B cell (primary cell): Measurements from ENCODE around the gene LEMD2. TPM values are rescaled to one million over a fixed set of nuclear protein-coding genes. Genes with fewer than 3 reads are reported as not detected.
A peak's percentile ranks its signal among the peaks of the same experiment; 100 is the strongest.

ENCODE experiments used
- ATAC-seq: fragments of 200-7000 bp; cut with Tn5 transposase; one replicate; pipeline ENCODE4 v1.10.0; 2021; ENCODE audit warnings: low read depth, mild to moderate bottlenecking, moderate number of reproducible peaks, moderate library complexity
- CTCF ChIA-PET: fragments of 350-600 bp; sonication (Branson Sonifier 250); formaldehyde crosslinking; loops from one replicate; lab custom pipeline; 2021; ENCODE audit warnings: antibody characterized with exemption, inconsistent platforms; lab: Charles Lee
- POLR2A ChIA-PET: fragments of 350-600 bp; sonication (Branson Sonifier 250); formaldehyde crosslinking; loops from one replicate; lab custom pipeline; 2021; ENCODE audit warnings: antibody characterized with exemption; lab: Charles Lee
- DNase-seq: peaks from one replicate; pipeline ENCODE4 v3.0.0; 2013
- H2AFZ ChIP-seq: 2 replicates; pipeline ENCODE4 v1.6.1; 2012; ENCODE audit warnings: mild to moderate bottlenecking, low read depth, low read length; ENCODE audit not compliant: insufficient read depth, poor library complexity, severe bottlenecking
- H3K27ac ChIP-seq, 2 donors: 1 replicate in 1 of 2; 2 replicates in 1 of 2; pipeline ENCODE4 v1.5.1; 2012 to 2013; ENCODE audit warnings: low read length in 2 of 2, mild to moderate bottlenecking in 2 of 2, moderate library complexity in 1 of 2
- H3K27me3 ChIP-seq, 4 experiments: fragments of 200-600 bp in 1 of 4; sonication (generic) in 1 of 4; replicated peaks in 1 of 4; 1 replicate in 2 of 4; 2 replicates in 2 of 4; pipeline versions ENCODE4 v1.6.1 to v1.7.0; 2013 to 2016; ENCODE audit warnings: low read length in 3 of 4, mild to moderate bottlenecking in 2 of 4, mixed read lengths in 1 of 4, moderate library complexity in 1 of 4; ENCODE audit not compliant: insufficient read depth in 4 of 4, control insufficient read depth in 3 of 4; ENCODE audit errors: control extremely low read depth in 1 of 4
- H3K36me3 ChIP-seq, 2 experiments: replicated peaks in 1 of 2; 1 replicate in 1 of 2; 2 replicates in 1 of 2; pipeline versions ENCODE4 v1.6.1 to v1.7.1; 2013; ENCODE audit warnings: low read length in 1 of 2; ENCODE audit not compliant: insufficient read depth in 2 of 2, control insufficient read depth in 1 of 2; ENCODE audit errors: control extremely low read depth in 1 of 2, extremely low read depth in 1 of 2
- H3K4me1 ChIP-seq, 2 donors: fragments of 200-600 bp in 1 of 2; sonication (generic) in 1 of 2; 1 replicate in 1 of 2; 2 replicates in 1 of 2; pipeline versions ENCODE4 v1.5.1 to v1.6.1; 2013 to 2017; ENCODE audit warnings: low read length in 2 of 2; ENCODE audit not compliant: control insufficient read depth in 2 of 2, insufficient read depth in 2 of 2
- H3K4me2 ChIP-seq: replicated peaks from 2 replicates; pipeline ENCODE3; 2012; ENCODE audit warnings: mild to moderate bottlenecking, low read depth, low read length; ENCODE audit not compliant: poor library complexity, severe bottlenecking
- H3K4me3 ChIP-seq, 5 experiments: fragments of 200-600 bp in 1 of 5; sonication (generic) in 1 of 5; 1 replicate in 3 of 5; 2 replicates in 2 of 5; pipeline versions ENCODE4 v1.5.1 to v1.7.0; 2011 to 2016; ENCODE audit warnings: low read length in 4 of 5, mild to moderate bottlenecking in 4 of 5, low read depth in 2 of 5, control low read depth in 1 of 5, moderate library complexity in 1 of 5; ENCODE audit not compliant: insufficient read depth in 1 of 5; ENCODE audit errors: control extremely low read depth in 1 of 5, extremely low read depth in 1 of 5
- H3K79me2 ChIP-seq: fragments of 200-600 bp; sonication (generic); one replicate; pipeline ENCODE4 v1.6.0; 2016; ENCODE audit warnings: low read length; ENCODE audit not compliant: control insufficient read depth, insufficient read depth
- H3K9ac ChIP-seq: fragments of 200-600 bp; sonication (generic); 2 replicates; pipeline ENCODE4 v1.6.1; 2017; ENCODE audit warnings: mild to moderate bottlenecking, low read length, moderate library complexity
- H3K9me3 ChIP-seq, 3 donors: one replicate each; pipeline versions ENCODE4 v1.6.1 to v1.7.1; 2013; ENCODE audit warnings: low read length in 2 of 3; ENCODE audit not compliant: control insufficient read depth in 2 of 3, insufficient read depth in 1 of 3; ENCODE audit errors: control extremely low read depth in 1 of 3
- H4K20me1 ChIP-seq: 2 replicates; pipeline ENCODE4 v1.6.0; 2012; ENCODE audit warnings: mild to moderate bottlenecking, low read length; ENCODE audit not compliant: insufficient read depth, control insufficient read depth, poor library complexity, severe bottlenecking
- H3K27ac Mint-ChIP-seq: one replicate; pipeline ENCODE4 v1.8.0; 2021; ENCODE audit warnings: mixed read lengths
- H3K27me3 Mint-ChIP-seq: one replicate; pipeline ENCODE4 v1.8.0; 2021; ENCODE audit warnings: mixed read lengths
- H3K4me1 Mint-ChIP-seq: one replicate; pipeline ENCODE4 v1.8.0; 2021; ENCODE audit warnings: mixed read lengths
- H3K4me3 Mint-ChIP-seq: one replicate; pipeline ENCODE4 v1.8.0; 2021; ENCODE audit warnings: mixed read lengths
- H3K9me3 Mint-ChIP-seq: one replicate; pipeline ENCODE4 v1.8.0; 2022; ENCODE audit warnings: mixed read lengths; ENCODE audit not compliant: insufficient read depth
- EZH2 ChIP-seq: IDR thresholded peaks from 2 replicates; pipeline ENCODE4 v1.6.1; 2012; ENCODE audit warnings: borderline replicate concordance, low read depth, mild to moderate bottlenecking, moderate library complexity, low read length; ENCODE audit not compliant: insufficient read depth, poor library complexity, severe bottlenecking
- WGBS: methylation state at CpG from one replicate; pipeline ENCODE4 v1.1.5; 2013; ENCODE audit warnings: missing lambda C conversion rate; ENCODE audit not compliant: insufficient coverage; 5-methylcytosine and 5-hydroxymethylcytosine counted together
- intact Hi-C: fragments of 100-400 bp; cut with micrococcal nuclease; formaldehyde crosslinking; loops from one replicate; pipeline ENCODE4 v1.10.0; 2022
- polyA plus RNA-seq: library from polyadenylated mRNA; depleted of rRNA; stranded (reverse); fragments of >200 nt; gene quantifications from 2 replicates; pipeline ENCODE4 v1.2.3, GENCODE V29; 2012
- total RNA-seq, 2 donors: library from RNA; stranded (reverse); fragments of 120-200 nt in 1 of 2; gene quantifications; 1 replicate in 1 of 2; 2 replicates in 1 of 2; pipeline versions ENCODE4 v1.2.3 to v1.2.4, GENCODE V29; 2013 to 2022
- TF ChIP-seq, protein P1 (sequence below): fragments of 200-600 bp; IDR thresholded peaks from one replicate; pipeline ENCODE4 v1.8.0; 2022; ENCODE audit warnings: antibody characterized with exemption, mild to moderate bottlenecking

LEMD2 gene
- total and polyA plus RNA-seq, 2 donors (not counting 1 experiment from before 2014, with no cell fraction given) = 58.7 to 113 TPM

DNA sequence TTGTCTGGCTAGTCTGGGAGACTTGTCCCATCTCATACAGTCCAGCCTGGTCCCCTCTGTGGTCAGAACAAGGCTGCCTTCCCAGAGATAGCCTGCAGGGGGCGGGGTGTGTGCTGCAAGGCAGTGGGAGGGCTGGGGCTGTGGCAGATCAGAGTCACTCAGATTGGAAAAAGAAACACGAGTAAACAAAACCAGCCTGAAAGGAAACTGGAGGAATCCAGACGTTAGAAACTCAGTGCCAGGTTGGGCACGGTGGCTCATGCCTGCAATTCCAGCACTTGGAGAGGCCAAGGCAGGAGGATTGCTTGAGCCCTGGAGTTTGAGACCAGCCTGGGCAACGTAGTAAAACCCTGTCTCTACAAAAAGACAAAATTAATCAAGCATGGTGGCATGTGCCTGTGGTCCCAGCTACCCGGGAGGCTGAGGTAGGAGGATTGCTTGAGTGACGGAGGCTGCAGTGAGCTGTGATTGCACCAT lies 20.2 kb downstream of the LEMD2 start:
- Histone ChIP-seq H3K4me1 (peaks cover 0 to 6% of the 10 kb centered on the region in 2 donors), H3K36me3 (peaks cover 0 to 18% of the 10 kb centered on the region in 2 experiments), H3K9ac (no peak overlapping the region), H3K79me2 (no peaks in the 10 kb centered on the region), H3K27ac (no peak overlapping the region), H3K27me3 (peaks cover 0 to 7% (median 0%) of the 10 kb centered on the region in 4 experiments), H4K20me1 (peaks cover 25% of the 10 kb centered on the region), H3K4me3 (no peak overlapping the region), H2AFZ (no peak overlapping the region), H3K4me2 (no peak overlapping the region), H3K9me3 (peaks cover 0 to 3% (median 0%) of the 10 kb centered on the region in 3 donors)
- H3K27me3 Mint-ChIP-seq = peaks cover 31% of the 10 kb centered on the region
- H3K4me3 Mint-ChIP-seq = no peak overlapping the region
- no peak overlapping the region for H3K27ac Mint-ChIP-seq
- H3K9me3 Mint-ChIP-seq = no peaks in the 10 kb centered on the region
- intact Hi-C loops = no loop called here
- ChIA-PET POLR2A (no interaction called here), CTCF (interaction anchor here (1.9 to 8.1 kb wide), 3 partner anchors 10 to 259 kb away, joined by 7 to 81 read pairs (median 48); partner anchors contain the start of gene LEMD2)
- H3K4me1 Mint-ChIP-seq = peaks cover 10% of the 10 kb centered on the region
- peak; percentile 74 for ATAC-seq
- peak; percentile 64 for DNase-seq
- WGBS = 11% methylated on average over 6 of the region's 7 CpGs
- TF ChIP-seq, protein P1, sequence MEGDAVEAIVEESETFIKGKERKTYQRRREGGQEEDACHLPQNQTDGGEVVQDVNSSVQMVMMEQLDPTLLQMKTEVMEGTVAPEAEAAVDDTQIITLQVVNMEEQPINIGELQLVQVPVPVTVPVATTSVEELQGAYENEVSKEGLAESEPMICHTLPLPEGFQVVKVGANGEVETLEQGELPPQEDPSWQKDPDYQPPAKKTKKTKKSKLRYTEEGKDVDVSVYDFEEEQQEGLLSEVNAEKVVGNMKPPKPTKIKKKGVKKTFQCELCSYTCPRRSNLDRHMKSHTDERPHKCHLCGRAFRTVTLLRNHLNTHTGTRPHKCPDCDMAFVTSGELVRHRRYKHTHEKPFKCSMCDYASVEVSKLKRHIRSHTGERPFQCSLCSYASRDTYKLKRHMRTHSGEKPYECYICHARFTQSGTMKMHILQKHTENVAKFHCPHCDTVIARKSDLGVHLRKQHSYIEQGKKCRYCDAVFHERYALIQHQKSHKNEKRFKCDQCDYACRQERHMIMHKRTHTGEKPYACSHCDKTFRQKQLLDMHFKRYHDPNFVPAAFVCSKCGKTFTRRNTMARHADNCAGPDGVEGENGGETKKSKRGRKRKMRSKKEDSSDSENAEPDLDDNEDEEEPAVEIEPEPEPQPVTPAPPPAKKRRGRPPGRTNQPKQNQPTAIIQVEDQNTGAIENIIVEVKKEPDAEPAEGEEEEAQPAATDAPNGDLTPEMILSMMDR = peak; percentile 68
- TF ChIP-seq EZH2 = no peak
